Neural progenitor cell (in vitro differentiated cells): ENCODE measurements around the gene GAR1. TPM values are rescaled to one million over a fixed set of nuclear protein-coding genes. Genes with fewer than 3 reads are reported as not detected.
A peak's percentile ranks its signal among the peaks of the same experiment; 100 is the strongest.

Experiments used
- DNase-seq: peaks from one replicate; pipeline ENCODE4 v3.0.0-alpha.2; 2016; ENCODE audit warnings: low spot score
- H2AFZ ChIP-seq: fragments of 200-600 bp; sonication (generic); replicated peaks from 2 replicates; pipeline ENCODE4 v1.6.1; 2016; ENCODE audit warnings: antibody characterized with exemption
- H3F3A ChIP-seq: fragments of 200-600 bp; sonication (generic); 2 replicates; pipeline ENCODE4 v1.6.1; 2016; ENCODE audit warnings: antibody characterized with exemption, low read depth
- H3K27ac ChIP-seq: fragments of 200-600 bp; sonication (generic); 2 replicates; pipeline ENCODE4 v1.5.1; 2016; ENCODE audit warnings: mild to moderate bottlenecking
- H3K27me3 ChIP-seq: fragments of 200-600 bp; sonication (generic); 2 replicates; pipeline ENCODE4 v1.6.1; 2016; ENCODE audit warnings: mild to moderate bottlenecking, moderate library complexity
- H3K36me3 ChIP-seq: fragments of 200-600 bp; sonication (generic); 2 replicates; pipeline ENCODE4 v1.5.1; 2016
- H3K4me1 ChIP-seq: fragments of 200-600 bp; sonication (generic); 2 replicates; pipeline ENCODE4 v1.6.1; 2016; ENCODE audit warnings: mixed run types
- H3K4me2 ChIP-seq: fragments of 200-600 bp; sonication (generic); 2 replicates; pipeline ENCODE4 v1.6.1; 2016
- H3K4me3 ChIP-seq: fragments of 200-600 bp; sonication (generic); 2 replicates; pipeline ENCODE4 v1.5.1; 2016
- H3K79me2 ChIP-seq: fragments of 200-600 bp; sonication (generic); 2 replicates; pipeline ENCODE4 v1.6.1; 2016; ENCODE audit warnings: low read depth
- H3K9ac ChIP-seq: fragments of 200-600 bp; sonication (generic); 2 replicates; pipeline ENCODE4 v1.6.1; 2016
- H3K9me3 ChIP-seq: fragments of 200-600 bp; sonication (generic); 2 replicates; pipeline ENCODE4 v1.5.1; 2016; ENCODE audit warnings: low read depth
- H4K20me1 ChIP-seq: fragments of 200-600 bp; sonication (generic); 2 replicates; pipeline ENCODE4 v1.6.1; 2016; ENCODE audit warnings: low read depth
- H3K27ac Mint-ChIP-seq: 3 replicates; pipeline ENCODE4 v1.8.0; 2021; ENCODE audit warnings: mixed read lengths
- H3K27me3 Mint-ChIP-seq: 2 replicates; pipeline ENCODE4 v1.8.0; 2022; ENCODE audit warnings: low read depth, mild to moderate bottlenecking, inconsistent platforms, moderate library complexity, mixed read lengths; ENCODE audit not compliant: insufficient read depth
- H3K36me3 Mint-ChIP-seq: 3 replicates; pipeline ENCODE4 v1.8.0; 2021; ENCODE audit warnings: mixed read lengths
- H3K4me1 Mint-ChIP-seq: 3 replicates; pipeline ENCODE4 v1.8.0; 2021; ENCODE audit warnings: mixed read lengths
- H3K4me3 Mint-ChIP-seq: 3 replicates; pipeline ENCODE4 v1.8.0; 2021; ENCODE audit warnings: mild to moderate bottlenecking, moderate library complexity, mixed read lengths
- H3K9me3 Mint-ChIP-seq: 3 replicates; pipeline ENCODE4 v1.8.0; 2020; ENCODE audit warnings: mixed read lengths
- CTCF ChIP-seq: fragments of 200-600 bp; sonication (generic); IDR thresholded peaks from 2 replicates; pipeline ENCODE4 v1.5.1; 2017; ENCODE audit warnings: antibody characterized with exemption, mild to moderate bottlenecking
- EZH2 ChIP-seq: fragments of 200-600 bp; sonication (generic); IDR thresholded peaks from 2 replicates; pipeline ENCODE4 v1.6.1; 2017; ENCODE audit warnings: antibody characterized with exemption, mild to moderate bottlenecking, moderate library complexity
- EZH2phosphoT487 ChIP-seq: fragments of 200-600 bp; sonication (generic); IDR thresholded peaks from 2 replicates; pipeline ENCODE4 v1.6.1; 2017; ENCODE audit warnings: antibody characterized with exemption
- total RNA-seq: library from RNA; depleted of rRNA; stranded (reverse); fragments of >200 nt; gene quantifications from 2 replicates; pipeline ENCODE4 v1.2.3, GENCODE V29; 2015; ENCODE audit warnings: low replicate concordance

The GAR1 gene
- total RNA-seq, 1 donor from 2014 or later: 10.2 TPM

GRCh38 chr4:109820563-109820962, 5.0 kb downstream of the GAR1 start:
- Histone ChIP-seq H3K27ac (no peak overlapping the region), H3K36me3 (peaks cover 17% of the 10 kb centered on the region), H3K4me2 (no peak overlapping the region), H3F3A (no peaks in the 10 kb centered on the region), H3K9ac (no peak overlapping the region), H2AFZ (no peak overlapping the region), H4K20me1 (no peaks in the 10 kb centered on the region), H3K4me1 (peaks cover 6% of the 10 kb centered on the region), H3K79me2 (peaks cover 63% of the 10 kb centered on the region), H3K9me3 (no peaks in the 10 kb centered on the region), H3K4me3 (no peak overlapping the region), H3K27me3 (no peaks in the 10 kb centered on the region)
- Mint-ChIP-seq H3K27me3 (peaks cover 2% of the 10 kb centered on the region), H3K4me1 (peaks cover 20% of the 10 kb centered on the region), H3K27ac (no peak overlapping the region), H3K4me3 (no peak overlapping the region), H3K9me3 (no peaks in the 10 kb centered on the region), H3K36me3 (peaks cover 38% of the 10 kb centered on the region)
- TF ChIP-seq CTCF (no peak), EZH2 (no peak), EZH2phosphoT487 (no peak)
- DNase-seq: no peak

- no peaks in the 10 kb centered on the region for H4K20me1 ChIP-seq
- no peaks in the 10 kb centered on the region for H3K9me3 ChIP-seq
- Mint-ChIP-seq H3K27ac (no peak overlapping the region), H3K4me1 (peaks cover 13% of the 10 kb centered on the region), H3K4me3 (no peak overlapping the region), H3K9me3 (no peaks in the 10 kb centered on the region), H3K36me3 (peaks cover 37% of the 10 kb centered on the region), H3K27me3 (no peaks in the 10 kb centered on the region)
- no peak for DNase-seq
- no peak overlapping the region for H3K9ac ChIP-seq
- no peaks in the 10 kb centered on the region for H3F3A ChIP-seq
- no peak overlapping the region for H3K27ac ChIP-seq
- no peaks in the 10 kb centered on the region for H3K27me3 ChIP-seq
- H3K36me3 ChIP-seq: peaks cover 17% of the 10 kb centered on the region
- no peak overlapping the region for H3K4me2 ChIP-seq
- H3K79me2 ChIP-seq: peaks cover 56% of the 10 kb centered on the region
- TF ChIP-seq EZH2phosphoT487 (no peak), EZH2 (no peak), CTCF (no peak)
- H2AFZ ChIP-seq: no peak overlapping the region
- H3K4me1 ChIP-seq: peaks cover 6% of the 10 kb centered on the region
- H3K4me3 ChIP-seq: no peak overlapping the region
Observed at GRCh38 chr4:109821185-109821584, 5.6 kb downstream of the GAR1 start.

GRCh38 chr4:109826719-109827118, 11.2 kb downstream of the GAR1 start:
- H3K36me3 Mint-ChIP-seq: peaks cover 14% of the 10 kb centered on the region

More at GRCh38 chr4:109826719-109827118, 11.2 kb downstream of the GAR1 start:
- H3K79me2 ChIP-seq: peaks cover 1% of the 10 kb centered on the region
- peaks cover 17% of the 10 kb centered on the region for H3K36me3 ChIP-seq
- H3K9me3 ChIP-seq: no peaks in the 10 kb centered on the region
- Mint-ChIP-seq H3K4me3 (no peak overlapping the region), H3K27me3 (no peaks in the 10 kb centered on the region), H3K27ac (no peak overlapping the region), H3K4me1 (no peaks in the 10 kb centered on the region), H3K9me3 (no peaks in the 10 kb centered on the region)
- H2AFZ ChIP-seq: no peak overlapping the region
- H3K4me2 ChIP-seq: no peak overlapping the region
- H3K9ac ChIP-seq: no peak overlapping the region
- no peak overlapping the region for H3K27ac ChIP-seq
- no peak for DNase-seq
- no peaks in the 10 kb centered on the region for H4K20me1 ChIP-seq
- H3K4me1 ChIP-seq: no peaks in the 10 kb centered on the region
- TF ChIP-seq CTCF (peak; percentile 58), EZH2 (no peak)
- no peak overlapping the region for H3K4me3 ChIP-seq
- H3F3A ChIP-seq: peaks cover 3% of the 10 kb centered on the region
- no peaks in the 10 kb centered on the region for H3K27me3 ChIP-seq
